Activated CD4-positive, alpha-beta memory T cell treated with anti-CD3 and anti-CD28 coated beads, Interleukin-2, amount 10 ng/mL, durations not matched to agents 7 days and 5 days (primary cell): Measurements from ENCODE around the gene SERGEF. TPM values are rescaled to one million over a fixed set of nuclear protein-coding genes. Genes with fewer than 3 reads are reported as not detected.
"Not testable (repeated sequence)": the region's sequence is repeated elsewhere in the genome, so short reads cannot be mapped to it uniquely, and the experiment has no call there.

ENCODE experiments used
- CTCF ChIA-PET: fragments of 350-600 bp; sonication (Branson Sonifier 250); formaldehyde crosslinking; loops from one replicate; lab custom pipeline; 2021; ENCODE audit warnings: antibody characterized with exemption, inconsistent platforms; lab: Charles Lee
- POLR2A ChIA-PET: fragments of 350-600 bp; sonication (Branson Sonifier 250); formaldehyde crosslinking; loops from one replicate; lab custom pipeline; 2021; ENCODE audit warnings: antibody characterized with exemption; lab: Charles Lee
- DNase-seq: peaks from one replicate; pipeline ENCODE4 v3.0.0-alpha.2; 2020
- H3K27ac Mint-ChIP-seq: one replicate; pipeline ENCODE4 v1.8.0; 2021; ENCODE audit warnings: mild to moderate bottlenecking, mixed read lengths
- H3K27me3 Mint-ChIP-seq: one replicate; pipeline ENCODE4 v1.8.0; 2021; ENCODE audit warnings: mixed read lengths
- H3K36me3 Mint-ChIP-seq: one replicate; pipeline ENCODE4 v1.8.0; 2021; ENCODE audit warnings: low read depth, mixed read lengths
- H3K4me1 Mint-ChIP-seq: one replicate; pipeline ENCODE4 v1.8.0; 2021; ENCODE audit warnings: mixed read lengths
- H3K4me3 Mint-ChIP-seq: one replicate; pipeline ENCODE4 v1.8.0; 2021; ENCODE audit warnings: mild to moderate bottlenecking, mixed read lengths
- H3K9me3 Mint-ChIP-seq: one replicate; pipeline ENCODE4 v1.8.0; 2021; ENCODE audit warnings: mixed read lengths
- total RNA-seq, 2 experiments: library from RNA; stranded (reverse); gene quantifications; one replicate each; pipeline ENCODE4 v1.2.3, GENCODE V29; 2021

SERGEF gene
- total RNA-seq, 2 experiments from 2014 or later: 33.9 to 34.2 TPM

DNA sequence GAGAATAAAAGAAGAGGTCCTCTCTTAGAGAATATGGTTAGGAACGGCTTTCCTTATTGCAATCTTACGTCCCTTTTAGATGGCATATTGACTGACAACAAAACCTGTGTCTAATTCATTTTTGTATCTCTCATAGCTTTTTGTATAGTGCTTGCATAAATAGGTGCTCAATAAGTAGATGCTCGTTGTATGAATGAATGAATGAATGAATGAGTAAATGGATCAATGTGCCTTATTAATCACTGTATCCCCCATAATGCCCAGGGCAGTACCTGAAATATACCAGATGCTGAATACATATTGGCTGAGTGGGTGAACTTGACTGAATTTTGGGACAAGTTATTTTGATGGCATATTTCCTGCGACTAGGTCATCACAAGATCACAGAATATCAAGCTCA lies 97.9 kb downstream of the SERGEF start:
- ChIA-PET CTCF (no interaction called here), POLR2A (no interaction called here)
- no peaks in the 10 kb centered on the region for H3K4me1 Mint-ChIP-seq
- H3K27me3 Mint-ChIP-seq: no peaks in the 10 kb centered on the region
- H3K36me3 Mint-ChIP-seq: peaks cover 4% of the 10 kb centered on the region
- no peak for DNase-seq
- H3K9me3 Mint-ChIP-seq: no peaks in the 10 kb centered on the region
- H3K4me3 Mint-ChIP-seq: no peak overlapping the region
- no peak overlapping the region for H3K27ac Mint-ChIP-seq

DNA sequence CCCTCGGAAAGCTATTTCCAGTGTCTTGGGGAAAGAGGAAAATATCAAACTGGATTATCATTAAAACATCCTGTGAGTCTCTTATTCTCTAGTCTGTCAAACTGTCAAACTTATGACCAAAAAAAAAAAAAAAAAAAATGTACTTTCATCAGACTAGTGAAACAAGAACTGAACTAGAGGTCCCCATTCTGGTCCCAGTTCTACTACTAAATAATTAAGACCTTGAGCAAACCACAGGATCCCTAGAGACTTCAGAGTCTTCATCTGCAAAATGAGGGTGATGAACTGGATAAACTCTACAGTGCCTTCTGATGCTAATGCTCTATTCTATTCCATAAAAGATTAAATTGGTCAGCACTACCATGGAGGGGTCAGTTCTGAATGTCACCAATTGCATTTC lies 105.8 kb downstream of the SERGEF start:
- H3K27me3 Mint-ChIP-seq: no peaks in the 10 kb centered on the region
- H3K27ac Mint-ChIP-seq: no peak overlapping the region
- ChIA-PET CTCF (interaction anchor here (0.7 kb wide), 1 partner anchor 815 kb away, joined by 4 read pairs; no protein-coding TSS in a partner anchor), POLR2A (no interaction called here)
- no peaks in the 10 kb centered on the region for H3K9me3 Mint-ChIP-seq
- no peaks in the 10 kb centered on the region for H3K4me1 Mint-ChIP-seq
- H3K4me3 Mint-ChIP-seq: no peak overlapping the region
- DNase-seq: no peak
- no peaks in the 10 kb centered on the region for H3K36me3 Mint-ChIP-seq

DNA sequence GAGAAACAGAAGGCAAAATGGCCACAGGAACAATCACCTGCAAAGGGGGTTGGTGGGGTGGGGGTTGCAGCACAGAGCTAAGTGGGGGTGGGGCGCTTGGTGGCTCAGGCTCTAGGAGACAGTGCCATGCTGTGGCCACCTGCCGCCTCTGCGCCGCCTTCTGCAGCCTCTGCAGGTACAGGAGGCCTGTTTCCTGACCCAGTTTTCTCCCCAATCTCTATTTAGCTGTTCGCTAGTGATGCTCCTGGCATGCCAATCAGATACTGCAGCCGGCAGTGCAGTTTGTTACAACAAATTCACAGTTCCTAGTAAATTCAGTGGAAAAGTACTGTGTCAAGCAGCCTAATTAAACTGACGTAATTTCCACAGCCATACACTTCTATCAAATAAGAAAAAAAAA lies 106.4 kb downstream of the SERGEF start:
- H3K4me3 Mint-ChIP-seq: no peak overlapping the region
- no peaks in the 10 kb centered on the region for H3K9me3 Mint-ChIP-seq
- no peaks in the 10 kb centered on the region for H3K36me3 Mint-ChIP-seq
- ChIA-PET CTCF (interaction anchor here (0.7 kb wide), 1 partner anchor 816 kb away, joined by 4 read pairs; no protein-coding TSS in a partner anchor), POLR2A (no interaction called here)
- no peaks in the 10 kb centered on the region for H3K4me1 Mint-ChIP-seq
- no peaks in the 10 kb centered on the region for H3K27me3 Mint-ChIP-seq
- no peak for DNase-seq
- no peak overlapping the region for H3K27ac Mint-ChIP-seq

DNA sequence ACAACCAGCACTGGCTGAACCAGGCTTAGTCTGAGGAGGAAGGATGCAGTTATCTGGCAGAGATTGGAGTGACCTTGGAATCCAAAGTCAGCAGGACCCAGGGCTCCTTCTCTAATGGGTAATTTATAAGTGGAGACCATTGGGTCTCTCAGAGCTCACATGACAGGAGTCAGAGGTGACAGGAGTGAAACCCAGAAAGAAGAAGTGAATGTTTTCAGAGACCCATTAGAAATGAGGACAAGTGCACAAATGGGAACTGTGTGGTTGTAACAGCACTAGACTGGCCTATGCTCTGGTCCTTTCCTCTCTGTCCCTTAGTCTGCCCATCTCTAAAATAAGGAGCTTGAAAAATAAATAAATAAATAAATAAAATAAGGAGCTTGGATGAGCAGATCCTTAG lies 107.4 kb downstream of the SERGEF start:
- Mint-ChIP-seq H3K36me3 (no peaks in the 10 kb centered on the region), H3K4me3 (no peak overlapping the region), H3K9me3 (no peaks in the 10 kb centered on the region), H3K27ac (no peak overlapping the region), H3K4me1 (no peaks in the 10 kb centered on the region), H3K27me3 (no peaks in the 10 kb centered on the region)
- ChIA-PET POLR2A (no interaction called here), CTCF (interaction anchor here (0.6 kb wide), 1 partner anchor 68 kb away, joined by 3 read pairs; no protein-coding TSS in a partner anchor)
- no peak for DNase-seq

DNA sequence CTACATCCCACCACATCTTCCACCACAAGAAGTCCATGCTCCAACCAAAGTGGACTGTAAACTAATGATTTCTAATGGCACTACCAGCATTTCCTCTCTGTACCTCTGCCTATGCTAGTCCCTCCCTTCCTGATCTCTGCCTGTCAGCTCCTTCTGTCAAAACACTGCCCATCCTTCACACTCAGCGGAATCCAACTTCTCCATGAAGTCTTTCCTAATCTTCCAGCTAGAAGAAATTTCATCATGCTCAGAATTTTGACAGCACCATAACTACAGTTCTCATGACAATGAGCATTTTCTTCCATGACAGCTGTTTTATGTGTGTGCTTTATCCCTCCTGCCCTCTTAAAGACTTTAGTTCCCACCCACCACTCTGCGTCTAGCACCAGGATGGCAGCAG lies 111.4 kb downstream of the SERGEF start:
- Mint-ChIP-seq H3K4me1 (no peaks in the 10 kb centered on the region), H3K36me3 (no peaks in the 10 kb centered on the region), H3K27me3 (no peaks in the 10 kb centered on the region), H3K9me3 (no peaks in the 10 kb centered on the region), H3K27ac (no peak overlapping the region), H3K4me3 (no peak overlapping the region)
- POLR2A ChIA-PET: no interaction called here
- CTCF ChIA-PET: interaction anchor here (0.9 kb wide), 1 partner anchor 12 kb away, joined by 3 read pairs; no protein-coding TSS in a partner anchor
- no peak for DNase-seq

DNA sequence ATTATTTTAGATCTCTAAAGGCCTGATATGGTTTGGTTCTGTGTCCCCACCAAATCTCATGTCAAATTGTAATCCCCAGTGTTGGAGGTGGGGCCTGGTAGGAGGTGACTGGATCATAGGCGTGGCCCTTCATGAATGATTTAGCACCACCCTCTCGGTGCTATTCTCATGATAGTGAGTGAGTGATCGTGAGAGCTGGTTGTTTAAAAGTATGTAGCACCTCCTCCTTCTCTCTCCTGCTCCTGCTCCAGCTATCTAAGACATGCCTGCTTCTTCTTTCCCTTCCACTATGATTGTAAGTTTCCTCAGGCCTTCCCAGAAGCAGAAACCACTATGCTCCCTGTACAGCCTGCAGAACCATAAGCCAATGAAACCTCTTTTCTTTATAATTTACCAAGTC lies 114.1 kb downstream of the SERGEF start:
- Mint-ChIP-seq H3K36me3 (no peaks in the 10 kb centered on the region), H3K4me3 (no peak overlapping the region), H3K27ac (no peak overlapping the region), H3K27me3 (no peaks in the 10 kb centered on the region), H3K4me1 (no peaks in the 10 kb centered on the region), H3K9me3 (no peaks in the 10 kb centered on the region)
- ChIA-PET POLR2A (no interaction called here), CTCF (no interaction called here)
- no peak for DNase-seq

DNA sequence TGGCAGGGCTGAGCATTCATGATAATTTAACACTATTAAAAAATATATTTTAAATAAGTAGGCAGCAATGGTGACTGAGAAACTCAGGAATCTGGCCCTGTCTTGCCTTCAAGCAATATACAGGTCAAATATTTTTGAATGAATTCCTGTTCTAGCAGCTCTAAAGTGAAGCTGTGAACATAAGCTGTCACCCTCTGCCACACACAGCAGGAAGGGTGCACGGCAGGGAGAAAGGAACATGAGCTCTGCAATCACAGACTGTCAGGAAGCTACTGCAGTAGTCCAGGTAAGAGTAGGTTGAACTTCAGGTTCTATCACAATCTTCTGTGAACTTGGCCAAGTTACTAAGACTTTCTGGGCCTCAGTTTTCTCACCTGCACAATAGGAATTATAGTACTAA lies 114.8 kb downstream of the SERGEF start:
- H3K4me1 Mint-ChIP-seq: no peaks in the 10 kb centered on the region
- no peak for DNase-seq
- no peaks in the 10 kb centered on the region for H3K27me3 Mint-ChIP-seq
- POLR2A ChIA-PET: no interaction called here
- H3K9me3 Mint-ChIP-seq: no peaks in the 10 kb centered on the region
- H3K27ac Mint-ChIP-seq: no peak overlapping the region
- CTCF ChIA-PET: no interaction called here
- H3K4me3 Mint-ChIP-seq: no peak overlapping the region
- H3K36me3 Mint-ChIP-seq: no peaks in the 10 kb centered on the region

DNA sequence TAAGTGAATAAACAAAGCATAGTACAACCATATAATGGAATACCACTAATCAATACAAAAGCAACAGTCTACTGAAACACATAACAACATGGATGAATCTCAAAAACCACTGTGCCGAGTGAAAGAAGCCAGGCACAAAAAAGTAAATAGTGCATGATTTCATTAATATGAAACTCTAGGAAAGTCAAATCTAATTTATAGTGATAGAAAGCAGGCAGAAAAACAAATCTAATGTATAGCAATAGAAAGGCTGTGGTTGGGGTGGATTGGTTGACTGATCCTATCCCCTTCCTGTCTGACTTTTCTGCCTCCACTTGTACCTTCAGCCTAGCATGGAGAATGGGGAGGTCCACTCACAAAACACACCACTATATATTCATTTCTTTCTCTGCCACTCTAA lies 115.4 kb downstream of the SERGEF start:
- Mint-ChIP-seq H3K27me3 (no peaks in the 10 kb centered on the region), H3K9me3 (no peaks in the 10 kb centered on the region), H3K4me3 (no peak overlapping the region), H3K27ac (no peak overlapping the region), H3K4me1 (no peaks in the 10 kb centered on the region), H3K36me3 (no peaks in the 10 kb centered on the region)
- DNase-seq: no peak
- ChIA-PET CTCF (no interaction called here), POLR2A (no interaction called here)

DNA sequence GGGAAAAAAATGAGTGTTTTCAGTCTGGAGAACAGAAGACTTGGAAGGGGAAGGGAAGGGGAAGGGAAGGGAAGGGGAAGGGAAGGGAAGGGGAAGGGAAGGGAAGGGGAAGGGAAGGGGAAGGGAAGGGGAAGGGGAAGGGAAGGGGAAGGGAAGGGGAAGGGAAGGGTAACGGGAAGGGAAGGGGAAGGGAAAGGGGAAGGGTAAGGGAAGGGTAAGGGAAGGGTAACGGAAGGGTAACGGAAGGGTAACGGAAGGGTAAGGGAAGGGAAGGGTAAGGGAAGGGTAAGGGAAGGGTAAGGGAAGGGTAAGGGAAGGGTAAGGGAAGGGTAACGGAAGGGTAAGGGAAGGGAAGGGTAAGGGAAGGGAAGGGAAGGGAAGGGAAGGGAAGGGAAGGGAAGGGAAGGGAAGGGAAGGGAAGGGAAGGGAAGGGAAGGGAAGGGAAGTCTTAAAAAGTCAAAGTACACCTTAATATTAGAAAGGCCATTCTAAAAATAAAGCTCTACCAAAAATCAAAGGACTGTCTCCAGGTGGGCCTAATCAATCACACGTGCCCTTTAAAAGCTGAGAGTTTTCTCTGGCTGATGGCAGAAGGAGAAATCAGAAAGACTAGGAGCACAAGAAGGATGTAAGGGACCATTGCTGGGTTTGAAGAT lies 116.2 kb downstream of the SERGEF start:
- H3K27me3 Mint-ChIP-seq, H3K4me3 Mint-ChIP-seq, H3K4me1 Mint-ChIP-seq, H3K27ac Mint-ChIP-seq, H3K9me3 Mint-ChIP-seq, H3K36me3 Mint-ChIP-seq, POLR2A ChIA-PET, CTCF ChIA-PET, DNase-seq: not testable (repeated sequence)

DNA sequence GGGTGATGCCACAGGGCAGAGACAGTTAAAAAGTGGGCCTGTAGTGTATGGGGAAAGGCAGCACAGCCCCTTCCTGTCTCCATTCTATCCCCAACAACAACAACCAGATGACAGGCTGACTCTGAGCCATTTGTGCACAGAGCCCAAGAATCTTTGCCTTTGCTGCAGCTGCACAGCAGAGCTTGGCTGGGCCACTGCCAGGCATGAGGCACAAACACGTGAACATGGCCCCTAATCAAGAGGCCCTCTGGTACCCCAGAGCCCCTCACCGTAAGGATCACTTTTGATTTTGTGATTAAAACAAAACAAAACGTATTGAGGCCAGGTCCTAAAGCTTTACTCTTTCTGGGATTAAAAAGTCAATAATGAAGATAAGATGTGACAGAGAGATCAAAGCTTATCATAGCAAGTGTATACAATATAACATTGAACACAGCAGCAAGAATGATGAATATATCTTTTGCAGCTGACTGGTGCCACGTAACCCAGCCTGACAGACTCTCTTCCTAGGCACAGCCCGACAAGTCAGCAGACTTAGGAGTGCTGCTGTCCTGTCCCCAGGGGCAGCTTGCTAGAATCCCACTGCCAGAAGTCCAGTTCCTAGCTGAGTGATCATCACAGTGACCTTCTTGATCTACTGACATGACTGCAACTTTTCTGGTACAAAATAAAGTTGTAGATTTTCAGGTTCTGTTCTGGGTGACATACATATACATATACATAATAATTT lies 117.8 kb downstream of the SERGEF start:
- ChIA-PET CTCF (interaction anchor here (1.5 kb wide), 1 partner anchor 31 kb away, joined by 3 read pairs; no protein-coding TSS in a partner anchor), POLR2A (no interaction called here)
- Mint-ChIP-seq H3K9me3 (no peaks in the 10 kb centered on the region), H3K36me3 (no peaks in the 10 kb centered on the region), H3K27me3 (no peaks in the 10 kb centered on the region), H3K4me1 (no peaks in the 10 kb centered on the region), H3K27ac (no peak overlapping the region), H3K4me3 (no peak overlapping the region)
- DNase-seq: no peak

DNA sequence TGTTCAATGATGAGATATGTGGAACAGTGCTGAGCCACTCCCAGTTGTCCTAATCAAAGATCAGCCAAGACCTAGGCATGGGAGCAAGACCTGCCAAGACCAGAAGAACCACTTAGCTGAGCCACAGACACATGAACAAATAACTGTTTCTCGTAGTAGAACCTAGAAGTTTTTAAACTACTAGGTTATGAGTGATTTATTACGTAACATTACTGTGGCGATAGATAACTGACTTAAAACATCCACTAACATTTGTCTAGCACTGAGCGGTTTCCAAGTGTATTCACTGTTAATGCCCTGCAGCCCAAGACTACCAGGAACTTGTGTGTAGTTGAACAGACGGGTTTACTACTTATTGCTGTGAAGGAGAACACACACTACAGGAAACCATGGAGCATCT lies 120.4 kb downstream of the SERGEF start:
- ChIA-PET CTCF (no interaction called here), POLR2A (no interaction called here)
- no peak overlapping the region for H3K4me3 Mint-ChIP-seq
- no peaks in the 10 kb centered on the region for H3K36me3 Mint-ChIP-seq
- H3K4me1 Mint-ChIP-seq: no peaks in the 10 kb centered on the region
- H3K9me3 Mint-ChIP-seq: no peaks in the 10 kb centered on the region
- DNase-seq: no peak
- H3K27ac Mint-ChIP-seq: no peak overlapping the region
- no peaks in the 10 kb centered on the region for H3K27me3 Mint-ChIP-seq

DNA sequence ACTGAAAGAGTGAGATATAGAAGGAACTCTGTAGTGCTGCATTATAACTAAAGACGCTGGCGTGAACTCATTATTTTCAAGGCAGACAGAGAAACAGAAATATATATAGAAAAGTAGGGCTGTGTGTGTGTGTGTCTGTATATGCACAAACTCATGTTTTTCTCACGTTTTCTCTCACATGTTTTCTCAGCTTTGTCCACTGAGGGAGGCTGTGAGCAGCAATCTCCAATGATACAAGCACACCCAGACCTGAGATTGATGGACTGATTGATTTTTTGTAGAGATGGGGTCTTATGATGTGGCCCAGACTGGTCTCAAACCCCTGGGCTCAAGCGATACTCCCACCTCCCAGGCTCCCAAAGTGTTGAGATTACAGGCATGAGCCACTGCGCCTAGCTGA lies 122.5 kb downstream of the SERGEF start:
- ChIA-PET CTCF (interaction anchor here (0.7 to 1.1 kb wide), 2 partner anchors 11 to 28 kb away, joined by 3 read pairs; no protein-coding TSS in a partner anchor), POLR2A (no interaction called here)
- no peak overlapping the region for H3K4me3 Mint-ChIP-seq
- H3K27ac Mint-ChIP-seq: no peak overlapping the region
- no peak for DNase-seq
- H3K36me3 Mint-ChIP-seq: no peaks in the 10 kb centered on the region
- no peaks in the 10 kb centered on the region for H3K9me3 Mint-ChIP-seq
- H3K27me3 Mint-ChIP-seq: no peaks in the 10 kb centered on the region
- no peaks in the 10 kb centered on the region for H3K4me1 Mint-ChIP-seq

DNA sequence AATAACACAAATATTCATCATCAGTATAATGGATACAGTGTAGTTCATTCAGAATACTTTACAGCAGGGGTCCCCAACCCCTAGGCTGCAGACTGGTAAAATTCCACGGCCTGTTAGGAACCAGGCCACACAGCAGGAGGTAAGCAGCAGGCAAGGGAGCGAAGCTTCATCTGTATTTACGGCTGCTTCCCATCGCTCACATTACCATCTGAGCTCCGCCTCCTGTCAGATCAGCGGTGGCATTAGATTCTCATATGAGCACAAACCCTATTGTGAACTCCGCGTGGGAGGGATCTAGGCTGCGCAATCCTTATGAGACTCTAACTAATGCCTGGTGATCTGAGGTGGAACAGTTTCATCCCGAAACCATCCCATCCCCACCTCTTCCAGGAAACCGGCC lies 125.1 kb downstream of the SERGEF start:
- no peak for DNase-seq
- Mint-ChIP-seq H3K4me1 (no peaks in the 10 kb centered on the region), H3K9me3 (no peaks in the 10 kb centered on the region), H3K4me3 (no peak overlapping the region), H3K27me3 (no peaks in the 10 kb centered on the region), H3K27ac (no peak overlapping the region), H3K36me3 (no peaks in the 10 kb centered on the region)
- CTCF ChIA-PET: no interaction called here
- POLR2A ChIA-PET: no interaction called here
